Osteoblast (primary cell): ENCODE results near the gene GPALPP1. TPM values are rescaled to one million over a fixed set of nuclear protein-coding genes. Genes with fewer than 3 reads are reported as not detected.

ENCODE experiments used
- small RNA-seq: library from RNA; depleted of rRNA; stranded (forward); fragments of <200 nt; gene quantifications from one replicate; pipeline ENCODE3, GENCODE V24; 2012
- total RNA-seq: library from RNA; depleted of rRNA; stranded (reverse); fragments of >200 nt; gene quantifications from 2 replicates; pipeline ENCODE4 v1.2.3, GENCODE V29; 2012

Gene GPALPP1
- total RNA-seq, 1 donor: 25.0 TPM

Small RNAs within 50 kb of the gene (small RNA-seq; reads per million reads assigned to genes)
- not detected for gene RN7SL49P

Other genes starting within 250 kb of the GPALPP1 start
- gene NUFIP1, start 67 bp upstream of the GPALPP1 start, total RNA-seq: 2.4 and 3.3 TPM in 2 replicates
- gene GTF2F2, start 131.0 kb downstream of the GPALPP1 start, total RNA-seq: 19.9 and 23.6 TPM in 2 replicates
- gene KCTD4, start 211.5 kb downstream of the GPALPP1 start, total RNA-seq: under 0.01 TPM in 2 replicates